ENCODE measurements around the gene CDH23.

CDH23 gene

GRCh38 chr10:71561003-71561574 is 164.4 kb downstream of the CDH23 start:
- Histone ChIP-seq H3K4me1 (no peaks in the 10 kb centered on the region), H2AFZ (no peak overlapping the region), H3K9me3 (ENCODE audit: control insufficient read depth, low read length) (no peaks in the 10 kb centered on the region), H3K4me3 (ENCODE audit: low read depth, low read length) (no peak overlapping the region), H3K27me3 (ENCODE audit: control insufficient read depth, insufficient read depth, low read length) (no peaks in the 10 kb centered on the region), H3K36me3 (ENCODE audit: control insufficient read depth, insufficient read depth, low read length) (no peaks in the 10 kb centered on the region), H3K9ac (no peak overlapping the region), H3K4me2 (ENCODE audit: low read length) (no peak overlapping the region), H3K27ac (no peak overlapping the region), H3K79me2 (no peaks in the 10 kb centered on the region)
- no peak for TF ChIP-seq CTCF (IDR thresholded peaks at IDR 0.05)

GRCh38 chr10:71562181-71562580 is 165.5 kb downstream of the CDH23 start:
- Histone ChIP-seq H3K27ac (no peak overlapping the region), H3K9me3 (ENCODE audit: control insufficient read depth, low read length) (no peaks in the 10 kb centered on the region), H3K4me3 (ENCODE audit: low read depth, low read length) (no peak overlapping the region), H3K27me3 (ENCODE audit: control insufficient read depth, insufficient read depth, low read length) (no peaks in the 10 kb centered on the region), H3K9ac (no peak overlapping the region), H3K4me1 (no peaks in the 10 kb centered on the region), H2AFZ (no peak overlapping the region), H3K79me2 (no peaks in the 10 kb centered on the region), H3K36me3 (ENCODE audit: control insufficient read depth, insufficient read depth, low read length) (no peaks in the 10 kb centered on the region), H3K4me2 (ENCODE audit: low read length) (no peak overlapping the region)
- TF ChIP-seq CTCF (IDR thresholded peaks at IDR 0.05) = no peak

- H2AFZ ChIP-seq = no peak overlapping the region
- H3K9ac ChIP-seq = no peak overlapping the region
- no peak overlapping the region for H3K4me3 ChIP-seq (ENCODE audit: low read depth, low read length)
- no peaks in the 10 kb centered on the region for H3K27me3 ChIP-seq (ENCODE audit: control insufficient read depth, insufficient read depth, low read length)
- H3K9me3 ChIP-seq (ENCODE audit: control insufficient read depth, low read length) = no peaks in the 10 kb centered on the region
- H3K4me2 ChIP-seq (ENCODE audit: low read length) = no peak overlapping the region
- no peaks in the 10 kb centered on the region for H3K79me2 ChIP-seq
- H3K36me3 ChIP-seq (ENCODE audit: control insufficient read depth, insufficient read depth, low read length) = no peaks in the 10 kb centered on the region
- TF ChIP-seq CTCF (IDR thresholded peaks at IDR 0.05) = no peak
- H3K27ac ChIP-seq = no peak overlapping the region
- H3K4me1 ChIP-seq = peaks cover 3% of the 10 kb centered on the region
Measured at GRCh38 chr10:71562904-71563303, 166.2 kb downstream of the CDH23 start.

- Histone ChIP-seq H2AFZ (no peak overlapping the region), H3K9ac (no peak overlapping the region), H3K27me3 (ENCODE audit: control insufficient read depth, insufficient read depth, low read length) (no peaks in the 10 kb centered on the region), H3K4me2 (ENCODE audit: low read length) (no peak overlapping the region), H3K36me3 (ENCODE audit: control insufficient read depth, insufficient read depth, low read length) (no peaks in the 10 kb centered on the region), H3K79me2 (no peaks in the 10 kb centered on the region), H3K27ac (no peak overlapping the region), H3K4me1 (peaks cover 4% of the 10 kb centered on the region), H3K9me3 (ENCODE audit: control insufficient read depth, low read length) (no peaks in the 10 kb centered on the region), H3K4me3 (ENCODE audit: low read depth, low read length) (no peak overlapping the region)
- no peak for TF ChIP-seq CTCF (IDR thresholded peaks at IDR 0.05)
Measured at GRCh38 chr10:71564194-71564820, 167.6 kb downstream of the CDH23 start.
